CD14-positive monocyte (primary cell): ENCODE measurements around the gene TAS1R3. TPM values are rescaled to one million over a fixed set of nuclear protein-coding genes. Genes with fewer than 3 reads are reported as not detected.
"Not testable (repeated sequence)": the region's sequence is repeated elsewhere in the genome, so short reads cannot be mapped to it uniquely, and the experiment has no call there.

ENCODE experiments used
- DNase-seq, 3 donors: peaks; one replicate each; pipeline ENCODE4 v3.0.0-alpha.2; 2011 to 2022
- H2AFZ ChIP-seq: 2 replicates; pipeline ENCODE4 v1.6.0; 2012; ENCODE audit warnings: mild to moderate bottlenecking, low read depth, low read length, inconsistent platforms; ENCODE audit not compliant: insufficient read depth, poor library complexity, severe bottlenecking
- H3K27ac ChIP-seq, 2 donors: 1 replicate in 1 of 2; 2 replicates in 1 of 2; pipeline ENCODE4 v1.5.1; 2012 to 2013; ENCODE audit warnings: low read length in 2 of 2, control low read depth in 1 of 2, inconsistent platforms in 1 of 2, low read depth in 1 of 2, mild to moderate bottlenecking in 1 of 2
- H3K27me3 ChIP-seq, 2 donors: one replicate each; pipeline versions ENCODE4 v1.6.0 to v1.6.1; 2011 to 2013; ENCODE audit warnings: low read length in 2 of 2; ENCODE audit not compliant: control insufficient read depth in 2 of 2, insufficient read depth in 2 of 2
- H3K36me3 ChIP-seq, 2 donors: replicated peaks in 1 of 2; 1 replicate in 1 of 2; 2 replicates in 1 of 2; pipeline versions ENCODE4 v1.5.1 to v1.6.1; 2012 to 2013; ENCODE audit warnings: low read length in 2 of 2, control low read depth in 1 of 2, inconsistent platforms in 1 of 2, mild to moderate bottlenecking in 1 of 2; ENCODE audit not compliant: insufficient read depth in 2 of 2, control insufficient read depth in 1 of 2
- H3K4me1 ChIP-seq, 2 donors: 1 replicate in 1 of 2; 2 replicates in 1 of 2; pipeline versions ENCODE4 v1.5.1 to v1.6.1; 2012 to 2013; ENCODE audit warnings: low read length in 2 of 2, control low read depth in 1 of 2, inconsistent platforms in 1 of 2, mild to moderate bottlenecking in 1 of 2, moderate library complexity in 1 of 2; ENCODE audit not compliant: insufficient read depth in 2 of 2, control insufficient read depth in 1 of 2
- H3K4me2 ChIP-seq: replicated peaks from 2 replicates; pipeline ENCODE3; 2012; ENCODE audit warnings: low read length, moderate library complexity, mild to moderate bottlenecking; ENCODE audit not compliant: poor library complexity, severe bottlenecking; ENCODE audit errors: extremely low read depth
- H3K4me3 ChIP-seq, 3 experiments: fragments of 200-600 bp in 1 of 3; sonication (generic) in 1 of 3; replicated peaks in 1 of 3; 1 replicate in 2 of 3; 2 replicates in 1 of 3; pipeline ENCODE4 v1.5.1; 2011 to 2013; ENCODE audit warnings: low read length in 3 of 3, mild to moderate bottlenecking in 3 of 3, control low read depth in 2 of 3, low read depth in 2 of 3, inconsistent platforms in 1 of 3, moderate library complexity in 1 of 3
- H3K79me2 ChIP-seq: 2 replicates; pipeline ENCODE4 v1.6.0; 2012; ENCODE audit warnings: mild to moderate bottlenecking, control low read depth, inconsistent platforms, low read length, moderate library complexity; ENCODE audit not compliant: insufficient read depth
- H3K9ac ChIP-seq: 2 replicates; pipeline ENCODE4 v1.6.0; 2017; ENCODE audit warnings: low read length, mild to moderate bottlenecking; ENCODE audit not compliant: insufficient read depth, poor library complexity, severe bottlenecking
- H3K9me3 ChIP-seq, 2 donors: replicated peaks in 1 of 2; 1 replicate in 1 of 2; 2 replicates in 1 of 2; pipeline versions ENCODE4 v1.5.1 to v1.6.1; 2012 to 2013; ENCODE audit warnings: low read length in 2 of 2, control low read depth in 1 of 2; ENCODE audit not compliant: control insufficient read depth in 1 of 2, insufficient read depth in 1 of 2
- H4K20me1 ChIP-seq: 2 replicates; pipeline ENCODE4 v1.6.0; 2012; ENCODE audit warnings: mild to moderate bottlenecking, low read length, control low read depth, moderate library complexity; ENCODE audit not compliant: insufficient read depth
- H3K27ac Mint-ChIP-seq, 7 donors: one replicate each; pipeline ENCODE4 v1.8.0; 2020; ENCODE audit warnings: mild to moderate bottlenecking in 7 of 7, mixed read lengths in 7 of 7, moderate library complexity in 6 of 7, inconsistent platforms in 2 of 7
- H3K27me3 Mint-ChIP-seq, 3 donors: one replicate each; pipeline ENCODE4 v1.8.0; 2021 to 2022; ENCODE audit warnings: low read depth in 3 of 3, mild to moderate bottlenecking in 3 of 3, mixed read lengths in 3 of 3, moderate library complexity in 3 of 3, inconsistent platforms in 1 of 3
- H3K36me3 Mint-ChIP-seq, 2 donors: one replicate each; pipeline ENCODE4 v1.8.0; 2020; ENCODE audit warnings: mixed read lengths in 2 of 2, inconsistent platforms in 1 of 2, mild to moderate bottlenecking in 1 of 2
- H3K4me1 Mint-ChIP-seq: one replicate; pipeline ENCODE4 v1.8.0; 2020; ENCODE audit warnings: mild to moderate bottlenecking, mixed read lengths
- H3K4me3 Mint-ChIP-seq, 2 donors: one replicate each; pipeline ENCODE4 v1.8.0; 2020; ENCODE audit warnings: mild to moderate bottlenecking in 2 of 2, mixed read lengths in 2 of 2, moderate library complexity in 1 of 2
- H3K9me3 Mint-ChIP-seq, 7 donors: one replicate each; pipeline ENCODE4 v1.8.0; 2020 to 2022; ENCODE audit warnings: mixed read lengths in 7 of 7, mild to moderate bottlenecking in 6 of 7, moderate library complexity in 6 of 7, inconsistent platforms in 2 of 7
- WGBS: methylation state at CpG from one replicate; pipeline ENCODE4 v1.1.5; 2013; ENCODE audit warnings: missing lambda C conversion rate; ENCODE audit not compliant: insufficient coverage; 5-methylcytosine and 5-hydroxymethylcytosine counted together
- intact Hi-C, 2 donors: fragments of 100-400 bp; cut with micrococcal nuclease; formaldehyde crosslinking; loops; one replicate each; pipeline versions ENCODE4 v1.15.0 to v1.15.1; 2023
- polyA plus RNA-seq, 3 donors: library from polyadenylated mRNA; depleted of rRNA in 1 of 3; unstranded in 2 of 3; stranded (reverse) in 1 of 3; fragments of 300-500 nt in 2 of 3; fragments of >200 nt in 1 of 3; fragmentation: Illumina TruSeq in 2 of 3; gene quantifications; 1 replicate in 2 of 3; 2 replicates in 1 of 3; pipeline ENCODE4 v1.2.3, GENCODE V29; 2012 to 2021
- TF ChIP-seq, protein P1 (sequence below): fragments of 200-600 bp; IDR thresholded peaks from one replicate; pipeline ENCODE4 v1.8.0; 2022; ENCODE audit warnings: antibody characterized with exemption, mild to moderate bottlenecking

Gene TAS1R3
- polyA plus RNA-seq, 3 donors: 0.45 TPM; not detected in 2

DNA sequence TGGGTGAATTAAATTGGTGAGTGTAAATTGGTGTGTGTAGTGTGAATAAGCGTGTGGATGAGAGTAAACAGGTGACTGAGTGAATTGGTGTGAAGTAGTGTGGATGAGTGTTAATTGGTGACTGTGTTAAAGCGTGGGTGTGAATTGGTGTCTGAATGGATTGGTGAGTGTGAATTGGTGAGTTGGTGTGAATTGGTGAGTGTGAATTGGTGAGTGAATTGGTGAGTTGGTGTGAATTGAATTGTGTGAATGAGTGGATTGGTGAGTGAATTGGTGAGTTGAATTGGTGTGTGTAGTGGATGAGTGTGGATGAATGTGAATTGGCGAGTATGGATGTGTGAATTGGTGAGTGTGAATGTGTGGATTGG, 35.6 kb downstream of the TAS1R3 start:
- Mint-ChIP-seq H3K27me3 (peaks cover 20 to 35% (median 33%) of the 10 kb centered on the region in 3 donors), H3K4me3 (no peak overlapping the region), H3K36me3 (no peaks in the 10 kb centered on the region), H3K9me3 (peaks cover 0 to 3% (median 0%) of the 10 kb centered on the region in 7 donors), H3K27ac (no peak overlapping the region), H3K4me1 (peaks cover 19% of the 10 kb centered on the region)
- H3K27me3 ChIP-seq: peaks cover 0 to 6% of the 10 kb centered on the region in 2 donors
- no peaks in the 10 kb centered on the region for H3K79me2 ChIP-seq
- TF ChIP-seq, protein P1, sequence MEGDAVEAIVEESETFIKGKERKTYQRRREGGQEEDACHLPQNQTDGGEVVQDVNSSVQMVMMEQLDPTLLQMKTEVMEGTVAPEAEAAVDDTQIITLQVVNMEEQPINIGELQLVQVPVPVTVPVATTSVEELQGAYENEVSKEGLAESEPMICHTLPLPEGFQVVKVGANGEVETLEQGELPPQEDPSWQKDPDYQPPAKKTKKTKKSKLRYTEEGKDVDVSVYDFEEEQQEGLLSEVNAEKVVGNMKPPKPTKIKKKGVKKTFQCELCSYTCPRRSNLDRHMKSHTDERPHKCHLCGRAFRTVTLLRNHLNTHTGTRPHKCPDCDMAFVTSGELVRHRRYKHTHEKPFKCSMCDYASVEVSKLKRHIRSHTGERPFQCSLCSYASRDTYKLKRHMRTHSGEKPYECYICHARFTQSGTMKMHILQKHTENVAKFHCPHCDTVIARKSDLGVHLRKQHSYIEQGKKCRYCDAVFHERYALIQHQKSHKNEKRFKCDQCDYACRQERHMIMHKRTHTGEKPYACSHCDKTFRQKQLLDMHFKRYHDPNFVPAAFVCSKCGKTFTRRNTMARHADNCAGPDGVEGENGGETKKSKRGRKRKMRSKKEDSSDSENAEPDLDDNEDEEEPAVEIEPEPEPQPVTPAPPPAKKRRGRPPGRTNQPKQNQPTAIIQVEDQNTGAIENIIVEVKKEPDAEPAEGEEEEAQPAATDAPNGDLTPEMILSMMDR: no peak
- peaks cover 4% of the 10 kb centered on the region for H4K20me1 ChIP-seq
- intact Hi-C loops: no loop called here
- peaks cover 13 to 14% of the 10 kb centered on the region in 2 donors for H3K4me1 ChIP-seq
- H3K27ac ChIP-seq: no peak overlapping the region
- H3K9ac ChIP-seq: no peak overlapping the region
- peaks cover 0 to 17% of the 10 kb centered on the region in 2 donors for H3K9me3 ChIP-seq
- 81% methylated on average over 2 of the region's 3 CpGs for WGBS
- H3K36me3 ChIP-seq: no peaks in the 10 kb centered on the region
- H2AFZ ChIP-seq: no peak overlapping the region
- H3K4me3 ChIP-seq: no peak overlapping the region
- no peak for DNase-seq
- H3K4me2 ChIP-seq: no peak overlapping the region

DNA sequence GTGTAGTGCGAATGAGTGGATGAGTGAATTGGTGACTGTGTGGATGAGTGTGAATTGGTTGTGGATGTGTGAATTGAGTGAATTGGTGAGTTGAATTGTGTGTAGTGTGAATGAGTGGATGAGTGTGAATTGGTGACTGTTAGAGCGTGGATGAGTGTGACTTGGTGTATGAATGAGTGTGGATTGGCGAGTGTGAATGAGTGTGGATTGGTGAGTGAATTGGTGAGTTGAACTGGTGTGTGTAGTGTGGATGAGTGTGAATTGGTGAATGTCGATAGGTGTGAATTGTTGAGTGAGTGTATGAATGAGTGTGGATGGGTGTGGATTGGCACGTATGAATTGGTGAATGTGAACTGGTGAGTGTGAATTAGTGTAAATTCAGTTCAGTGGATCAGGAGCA, 36.2 kb downstream of the TAS1R3 start:
- H3K79me2 ChIP-seq: no peaks in the 10 kb centered on the region
- H3K4me2 ChIP-seq: no peak overlapping the region
- H3K4me1 ChIP-seq: peaks cover 19 to 20% of the 10 kb centered on the region in 2 donors
- Mint-ChIP-seq H3K36me3 (no peaks in the 10 kb centered on the region), H3K9me3 (peaks cover 0 to 3% (median 0%) of the 10 kb centered on the region in 7 donors), H3K4me3 (no peak overlapping the region), H3K4me1 (peaks cover 23% of the 10 kb centered on the region), H3K27me3 (peaks cover 15 to 28% (median 26%) of the 10 kb centered on the region in 3 donors), H3K27ac (no peak overlapping the region)
- no peak for DNase-seq
- 96% methylated on average over 5 of the region's 5 CpGs for WGBS
- no peak overlapping the region for H2AFZ ChIP-seq
- TF ChIP-seq, protein P1: no peak
- H3K9ac ChIP-seq: no peak overlapping the region
- peaks cover 0 to 17% of the 10 kb centered on the region in 2 donors for H3K9me3 ChIP-seq
- no peak overlapping the region for H3K4me3 ChIP-seq
- H3K27me3 ChIP-seq: no peaks in the 10 kb centered on the region
- H3K27ac ChIP-seq: no peak overlapping the region
- H4K20me1 ChIP-seq: peaks cover 10% of the 10 kb centered on the region
- H3K36me3 ChIP-seq: no peaks in the 10 kb centered on the region
- intact Hi-C loops: no loop called here

DNA sequence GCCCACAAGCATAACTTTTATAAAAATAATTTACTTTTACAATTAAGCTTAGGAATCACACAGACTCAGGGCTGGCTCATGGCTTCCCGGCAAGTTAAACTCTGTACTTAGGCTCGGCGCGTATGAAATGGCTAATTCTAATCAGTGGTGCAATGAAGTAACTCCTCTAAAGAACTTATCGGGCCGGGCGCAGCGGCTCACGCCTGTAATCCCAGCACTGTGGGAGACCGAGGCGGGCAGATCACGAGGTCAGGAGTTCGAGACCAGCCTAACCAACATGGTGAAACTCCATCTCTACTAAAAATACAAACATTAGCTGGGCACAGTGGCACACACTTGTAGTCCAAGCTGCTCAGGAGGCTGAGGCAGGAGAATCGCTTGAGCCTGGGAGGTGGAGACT, 39.0 kb downstream of the TAS1R3 start:
- not testable (repeated sequence) for H3K9ac ChIP-seq, H3K36me3 ChIP-seq, H3K4me3 Mint-ChIP-seq, H2AFZ ChIP-seq, H3K27ac ChIP-seq, H3K9me3 Mint-ChIP-seq, H3K27ac Mint-ChIP-seq, H3K4me2 ChIP-seq, H3K4me3 ChIP-seq, DNase-seq, H3K27me3 ChIP-seq
- intact Hi-C loops: loop anchor here in 1 of 2 donors (10.0 kb wide), 2 partner anchors 255 to 355 kb away; partner anchors contain the start of genes C1orf159 and ISG15
- H3K79me2 ChIP-seq: peaks cover 20% of the 10 kb centered on the region
- Mint-ChIP-seq H3K36me3 (peaks cover 8 to 12% of the 10 kb centered on the region in 2 donors), H3K27me3 (peaks cover 7 to 12% (median 10%) of the 10 kb centered on the region in 3 donors), H3K4me1 (peaks cover 40% of the 10 kb centered on the region)
- H3K4me1 ChIP-seq: peaks cover 32 to 43% of the 10 kb centered on the region in 2 donors
- peaks cover 19% of the 10 kb centered on the region for H4K20me1 ChIP-seq
- 0% methylated on average over 1 of the region's 14 CpGs for WGBS
- peaks cover 0 to 17% of the 10 kb centered on the region in 2 donors for H3K9me3 ChIP-seq
